HepG2 (cell line): ENCODE results near the gene CMTM2. TPM values are rescaled to one million over a fixed set of nuclear protein-coding genes. Genes with fewer than 3 reads are reported as not detected.

Experiments used
- ATAC-seq: fragments of 200-7000 bp; cut with Tn5 transposase; 3 replicates; pipeline ENCODE4 v1.9.1; 2020; ENCODE audit warnings: mild to moderate bottlenecking, moderate library complexity
- BruUV-seq: library from RNA; stranded (reverse); fragments of 400-500 nt; replicated peaks from 2 replicates; lab custom pipeline; 2021; lab: Mats Ljungman, UMichigan
- CTCF ChIA-PET: fragments of 300-600 bp; formaldehyde crosslinking; extraction: SDS; loops from one replicate; lab custom pipeline; 2021; ENCODE audit warnings: low total read pairs, inconsistent platforms, low intra/inter-chr PET ratio; lab: Yijun Ruan, JAX
- POLR2A ChIA-PET: fragments of 350-600 bp; sonication (Branson Sonifier 250); formaldehyde crosslinking; loops from one replicate; lab custom pipeline; 2020; ENCODE audit warnings: antibody characterized with exemption, inconsistent platforms; lab: Yijun Ruan, JAX
- DNase-seq: peaks from one replicate; pipeline ENCODE4 v3.0.0-alpha.2; 2015; ENCODE audit warnings: low spot score
- FAIRE-seq: peaks from 3 replicates; lab custom pipeline; 2011; peaks lifted over from hg19 to GRCh38; lab: Jason Lieb, UNC
- H2AFZ ChIP-seq: one replicate; pipeline ENCODE4 v1.6.1; 2011; ENCODE audit warnings: low read length, inconsistent platforms
- H3K27ac ChIP-seq: fragments of 300-600 bp; 3 replicates; pipeline ENCODE4 v1.8.0; 2011; ENCODE audit warnings: mixed run types, mild to moderate bottlenecking, mixed read lengths, low read length, inconsistent platforms; ENCODE audit not compliant: insufficient read depth; ENCODE audit errors: extremely low read length
- H3K27me3 ChIP-seq, 2 experiments: fragments of 200-600 bp in 1 of 2; 2 replicates in 1 of 2; 3 replicates in 1 of 2; pipeline versions ENCODE4 v1.6.0 to v1.8.0; 2011; ENCODE audit warnings: low read length in 2 of 2, mild to moderate bottlenecking in 2 of 2, moderate library complexity in 2 of 2, inconsistent platforms in 1 of 2; ENCODE audit not compliant: insufficient read depth in 2 of 2, control insufficient read depth in 1 of 2
- H3K36me3 ChIP-seq, 2 experiments: fragments of 200-600 bp in 1 of 2; replicated peaks in 1 of 2; 2 replicates in 1 of 2; 3 replicates in 1 of 2; pipeline versions ENCODE4 v1.5.1 to v1.8.0; 2011; ENCODE audit warnings: low read length in 2 of 2, inconsistent platforms in 1 of 2; ENCODE audit not compliant: insufficient read depth in 2 of 2, control insufficient read depth in 1 of 2
- H3K4me1 ChIP-seq: 2 replicates; pipeline ENCODE4 v1.5.1; 2012; ENCODE audit warnings: low read length, inconsistent platforms; ENCODE audit not compliant: insufficient read depth
- H3K4me2 ChIP-seq: 2 replicates; pipeline ENCODE4 v1.6.0; 2011; ENCODE audit warnings: low read depth, low read length, inconsistent platforms
- H3K4me3 ChIP-seq, 3 experiments: fragments of 200-600 bp in 1 of 3; sonication (generic), shearing (Covaris generic) in 1 of 3; replicated peaks in 1 of 3; 2 replicates each; pipeline ENCODE4 v1.5.1; 2011 to 2016; ENCODE audit warnings: low read length in 3 of 3, inconsistent platforms in 2 of 3, low read depth in 2 of 3, mild to moderate bottlenecking in 2 of 3, control low read depth in 1 of 3, mixed read lengths in 1 of 3; ENCODE audit not compliant: insufficient read depth in 1 of 3
- H3K79me2 ChIP-seq: one replicate; pipeline ENCODE4 v1.6.1; 2011; ENCODE audit warnings: low read length, inconsistent platforms; ENCODE audit not compliant: insufficient read depth
- H3K9ac ChIP-seq: 2 replicates; pipeline ENCODE4 v1.6.0; 2011; ENCODE audit warnings: mild to moderate bottlenecking, low read depth, low read length, inconsistent platforms; ENCODE audit not compliant: insufficient read depth
- H3K9me3 ChIP-seq: 2 replicates; pipeline ENCODE4 v1.5.1; 2012; ENCODE audit warnings: mild to moderate bottlenecking, low read length
- H4K20me1 ChIP-seq: 2 replicates; pipeline ENCODE4 v1.6.0; 2011; ENCODE audit warnings: inconsistent platforms, mild to moderate bottlenecking, low read length, moderate library complexity; ENCODE audit not compliant: insufficient read depth
- BORCS8-MEF2B ChIP-seq: sonication (generic); formaldehyde crosslinking; IDR thresholded peaks from 2 replicates; pipeline ENCODE4 v1.8.0; 2022; ENCODE audit warnings: mild to moderate bottlenecking, missing genetic modification reagents
- CBFB ChIP-seq: sonication (generic); formaldehyde crosslinking; IDR thresholded peaks from 2 replicates; pipeline ENCODE4 v1.4.0; 2020; ENCODE audit warnings: missing genetic modification reagents
- HNF4G ChIP-seq, 2 experiments: sonication (generic) in 1 of 2; formaldehyde crosslinking in 1 of 2; IDR thresholded peaks; 2 replicates each; pipeline versions ENCODE4 v1.4.0 to v1.6.1; 2011 to 2020; ENCODE audit warnings: borderline replicate concordance in 2 of 2, low read depth in 2 of 2, mild to moderate bottlenecking in 2 of 2, low read length in 1 of 2, missing genetic modification reagents in 1 of 2, moderate library complexity in 1 of 2
- JUND ChIP-seq: sonication (generic); formaldehyde crosslinking; IDR thresholded peaks from 2 replicates; pipeline ENCODE4 v1.8.0; 2022; ENCODE audit warnings: mild to moderate bottlenecking, missing genetic modification reagents
- MIER3 ChIP-seq: IDR thresholded peaks from 2 replicates; pipeline ENCODE4 v1.6.1; 2016; ENCODE audit warnings: missing compliant biosample characterization, borderline replicate concordance
- RXRB ChIP-seq: IDR thresholded peaks from 2 replicates; pipeline ENCODE4 v1.6.1; 2016; ENCODE audit warnings: borderline replicate concordance, missing genetic modification reagents, missing compliant biosample characterization
- SALL1 ChIP-seq: sonication (generic); formaldehyde crosslinking; IDR thresholded peaks from 2 replicates; pipeline ENCODE4 v1.8.0; 2022; ENCODE audit warnings: mild to moderate bottlenecking, missing genetic modification reagents
- SETDB1 ChIP-seq: sonication (generic); formaldehyde crosslinking; IDR thresholded peaks from 2 replicates; pipeline ENCODE4 v1.5.1; 2020; ENCODE audit warnings: missing genetic modification reagents, mild to moderate bottlenecking, borderline replicate concordance
- SP5 ChIP-seq: IDR thresholded peaks from 2 replicates; pipeline ENCODE4 v1.6.1; 2016; ENCODE audit warnings: low read depth, borderline replicate concordance
- TAF1 ChIP-seq: sonication (generic); formaldehyde crosslinking; IDR thresholded peaks from 2 replicates; pipeline ENCODE4 v1.4.0; 2020; ENCODE audit warnings: missing genetic modification reagents
- ZBTB21 ChIP-seq: sonication (generic); formaldehyde crosslinking; IDR thresholded peaks from 2 replicates; pipeline ENCODE4 v1.4.0; 2020; ENCODE audit warnings: missing genetic modification reagents
- ZNF34 ChIP-seq: sonication (generic); formaldehyde crosslinking; IDR thresholded peaks from 2 replicates; pipeline ENCODE4 v1.4.0; 2020; ENCODE audit warnings: mild to moderate bottlenecking, missing genetic modification reagents, borderline replicate concordance
- WGBS: methylation state at CpG from one replicate; pipeline ENCODE4 v1.1.6; 2017; ENCODE audit warnings: low lambda C conversion rate; 5-methylcytosine and 5-hydroxymethylcytosine counted together
- in situ Hi-C: cut with HindIII; loops from 2 replicates; pipeline ENCODE4 v1.10.0; 2017; ENCODE audit warnings: low pct_unique_long_range_greater_than_20kb; ENCODE audit not compliant: extremely low pct_ligation_motif_present
- intact Hi-C: fragments of 100-400 bp; cut with micrococcal nuclease; formaldehyde crosslinking; loops from one replicate; pipeline ENCODE4 v1.10.0; 2022; ENCODE audit not compliant: unreplicated experiment
- polyA plus RNA-seq, 8 experiments: library from polyadenylated mRNA; depleted of rRNA in 3 of 8; stranded (reverse) in 7 of 8; unstranded in 1 of 8; fragments of >200 nt; fragmentation: Illumina TruSeq in 4 of 8; extraction: Trizol in 4 of 8; gene quantifications; 2 replicates each; pipeline versions ENCODE4 v1.2.1 to v1.2.3, GENCODE V29; 2011 to 2016; ENCODE audit warnings: low read depth in 4 of 8, missing spikeins in 1 of 8, mixed read lengths in 1 of 8; ENCODE audit not compliant: insufficient read depth in 1 of 8
- total RNA-seq, 5 experiments: library from RNA; depleted of rRNA; stranded (reverse); fragments of >200 nt; fragmentation: Illumina TruSeq; extraction: Trizol; gene quantifications; 2 replicates each; pipeline ENCODE4 v1.2.3, GENCODE V29; 2016; ENCODE audit warnings: low read depth in 1 of 5
- TF ChIP-seq, protein P1 (sequence below): sonication (generic); formaldehyde crosslinking; IDR thresholded peaks from 2 replicates; pipeline ENCODE4 v1.4.0; 2020; ENCODE audit warnings: missing genetic modification reagents
- TF ChIP-seq, protein P2 (sequence below): sonication (generic); formaldehyde crosslinking; IDR thresholded peaks from 2 replicates; pipeline ENCODE4 v1.4.0; 2020; ENCODE audit warnings: missing genetic modification reagents
- TF ChIP-seq, protein P3 (sequence below): sonication (generic); formaldehyde crosslinking; IDR thresholded peaks from 2 replicates; pipeline ENCODE4 v1.4.0; 2020; ENCODE audit warnings: mild to moderate bottlenecking, missing genetic modification reagents
- TF ChIP-seq, protein P4 (sequence below): sonication (generic); formaldehyde crosslinking; IDR thresholded peaks from 2 replicates; pipeline ENCODE4 v1.9.0; 2021; ENCODE audit warnings: missing genetic modification reagents, mild to moderate bottlenecking, borderline replicate concordance

Gene CMTM2
- total and polyA plus RNA-seq, 2 of the 13 experiments (the other 11 are each of a cell fraction or from before 2014, with no cell fraction given): not detected

DNA sequence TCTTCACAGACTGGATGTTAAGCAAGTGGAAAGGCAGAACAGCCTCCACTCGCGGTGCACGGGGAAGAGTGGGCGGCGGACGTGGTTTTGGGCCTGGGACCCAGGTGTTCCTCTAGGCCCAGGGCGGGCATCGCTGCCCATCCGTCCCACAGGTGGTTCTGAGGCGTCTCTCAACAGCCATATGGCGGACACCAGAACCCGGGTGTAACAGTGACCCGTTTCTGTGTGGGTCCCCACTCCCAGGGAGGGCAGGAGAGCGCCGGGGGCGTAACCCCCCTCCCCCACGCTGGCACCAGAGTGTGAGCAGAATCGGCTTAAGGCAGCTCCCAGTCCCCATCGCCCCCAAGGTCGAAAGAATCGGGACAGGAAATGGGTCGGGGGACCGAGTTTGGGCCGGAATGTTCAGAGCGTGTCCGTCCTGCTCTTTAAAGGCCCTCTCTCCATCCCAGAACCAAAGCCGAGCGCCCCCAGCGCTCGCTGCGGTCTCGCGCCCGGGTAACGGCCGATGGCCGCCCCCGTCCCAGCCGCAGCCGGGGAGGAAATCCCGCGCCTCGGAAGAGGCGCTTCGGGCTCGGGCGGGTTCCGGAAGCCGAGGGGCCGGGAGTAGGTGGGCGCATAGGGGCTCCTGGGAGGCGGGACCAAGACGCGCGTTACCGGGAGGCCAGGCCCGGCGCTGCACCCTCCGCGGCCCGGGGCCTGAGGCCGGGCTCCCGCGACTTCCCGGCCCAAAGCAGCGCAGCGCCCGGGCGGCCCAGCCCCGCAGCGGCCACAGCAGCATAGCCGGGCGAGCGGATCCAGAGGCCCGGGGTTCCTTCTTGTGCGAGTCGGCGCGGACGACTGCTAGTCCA lies 29.8 kb upstream of the CMTM2 start, which contains the start of gene TK2:
TSS of gene TK2 (minus strand) at position 839 of the 848 bp plus-strand sequence. CDS start at position 778, 61 bp downstream.
- FAIRE-seq: no peak
- no peaks in the 10 kb centered on the region for H3K27me3 ChIP-seq
- DNase-seq: peak; percentile 37
- ChIA-PET POLR2A (interaction anchor here (0.8 to 3.3 kb wide), 7 partner anchors 9 to 141 kb away, joined by 3 to 23 read pairs (median 5); partner anchors contain the start of gene CMTM3), CTCF (interaction anchor here (1.3 kb wide), 1 partner anchor 71 kb away, joined by 5 read pairs; no protein-coding TSS in a partner anchor)
- H3K4me1 ChIP-seq: peaks cover 59% of the 10 kb centered on the region
- in situ Hi-C loops (no loop called here), intact Hi-C loops (no loop called here)
- H4K20me1 ChIP-seq: no peaks in the 10 kb centered on the region
- peaks cover 18% of the 10 kb centered on the region for H3K79me2 ChIP-seq
- WGBS: 28% methylated on average over 34 of the region's 80 CpGs
- peak within 1 kb of the TSS; percentile 95 for H3K9ac ChIP-seq
- H3K36me3 ChIP-seq: no peaks in the 10 kb centered on the region; a peak in 1 of 5 replicates
- peak within 1 kb of the TSS; percentile 87 for H3K27ac ChIP-seq
- H3K4me3 ChIP-seq: peak within 1 kb of the TSS; percentile 58 to 83 (median 79)
- BruUV-seq: TSS peak; percentile 64
- peak; percentile 61 for ATAC-seq
- no peak within 1 kb of the TSS for H2AFZ ChIP-seq
- no peaks in the 10 kb centered on the region for H3K9me3 ChIP-seq
- peak within 1 kb of the TSS; percentile 95 for H3K4me2 ChIP-seq
- TF ChIP-seq SP5 (CRISPR knock-in tag): peak; percentile 19; the same call in 1 of the 2 replicates
- TF ChIP-seq JUND (CRISPR knock-in tag): no peak
- TF ChIP-seq SETDB1 (CRISPR knock-in tag): no peak
- no peak; the same call in 1 of the 2 replicates for TF ChIP-seq BORCS8-MEF2B (CRISPR knock-in tag)
- no peak; the same call in 1 of the 2 replicates for TF ChIP-seq HNF4G (IDR thresholded peaks at IDR 0.05; ENCODE audit: borderline replicate concordance, low read depth, low read length)
- no peak for TF ChIP-seq HNF4G (CRISPR knock-in tag; IDR thresholded peaks at IDR 0.05; ENCODE audit: borderline replicate concordance, low read depth)
- TF ChIP-seq RXRB: peak; percentile 30; the same call in 1 of the 2 replicates
- TF ChIP-seq TAF1 (CRISPR knock-in tag): peak; percentile 81
- peak; percentile 70; the same call in 1 of the 2 replicates for TF ChIP-seq CBFB (CRISPR knock-in tag)
- TF ChIP-seq, protein P1, sequence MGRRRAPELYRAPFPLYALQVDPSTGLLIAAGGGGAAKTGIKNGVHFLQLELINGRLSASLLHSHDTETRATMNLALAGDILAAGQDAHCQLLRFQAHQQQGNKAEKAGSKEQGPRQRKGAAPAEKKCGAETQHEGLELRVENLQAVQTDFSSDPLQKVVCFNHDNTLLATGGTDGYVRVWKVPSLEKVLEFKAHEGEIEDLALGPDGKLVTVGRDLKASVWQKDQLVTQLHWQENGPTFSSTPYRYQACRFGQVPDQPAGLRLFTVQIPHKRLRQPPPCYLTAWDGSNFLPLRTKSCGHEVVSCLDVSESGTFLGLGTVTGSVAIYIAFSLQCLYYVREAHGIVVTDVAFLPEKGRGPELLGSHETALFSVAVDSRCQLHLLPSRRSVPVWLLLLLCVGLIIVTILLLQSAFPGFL (CRISPR knock-in tag): no peak
- TF ChIP-seq ZNF34: no peak
- TF ChIP-seq MIER3 (CRISPR knock-in tag): no peak; the same call in 1 of the 2 replicates
- TF ChIP-seq, protein P2, sequence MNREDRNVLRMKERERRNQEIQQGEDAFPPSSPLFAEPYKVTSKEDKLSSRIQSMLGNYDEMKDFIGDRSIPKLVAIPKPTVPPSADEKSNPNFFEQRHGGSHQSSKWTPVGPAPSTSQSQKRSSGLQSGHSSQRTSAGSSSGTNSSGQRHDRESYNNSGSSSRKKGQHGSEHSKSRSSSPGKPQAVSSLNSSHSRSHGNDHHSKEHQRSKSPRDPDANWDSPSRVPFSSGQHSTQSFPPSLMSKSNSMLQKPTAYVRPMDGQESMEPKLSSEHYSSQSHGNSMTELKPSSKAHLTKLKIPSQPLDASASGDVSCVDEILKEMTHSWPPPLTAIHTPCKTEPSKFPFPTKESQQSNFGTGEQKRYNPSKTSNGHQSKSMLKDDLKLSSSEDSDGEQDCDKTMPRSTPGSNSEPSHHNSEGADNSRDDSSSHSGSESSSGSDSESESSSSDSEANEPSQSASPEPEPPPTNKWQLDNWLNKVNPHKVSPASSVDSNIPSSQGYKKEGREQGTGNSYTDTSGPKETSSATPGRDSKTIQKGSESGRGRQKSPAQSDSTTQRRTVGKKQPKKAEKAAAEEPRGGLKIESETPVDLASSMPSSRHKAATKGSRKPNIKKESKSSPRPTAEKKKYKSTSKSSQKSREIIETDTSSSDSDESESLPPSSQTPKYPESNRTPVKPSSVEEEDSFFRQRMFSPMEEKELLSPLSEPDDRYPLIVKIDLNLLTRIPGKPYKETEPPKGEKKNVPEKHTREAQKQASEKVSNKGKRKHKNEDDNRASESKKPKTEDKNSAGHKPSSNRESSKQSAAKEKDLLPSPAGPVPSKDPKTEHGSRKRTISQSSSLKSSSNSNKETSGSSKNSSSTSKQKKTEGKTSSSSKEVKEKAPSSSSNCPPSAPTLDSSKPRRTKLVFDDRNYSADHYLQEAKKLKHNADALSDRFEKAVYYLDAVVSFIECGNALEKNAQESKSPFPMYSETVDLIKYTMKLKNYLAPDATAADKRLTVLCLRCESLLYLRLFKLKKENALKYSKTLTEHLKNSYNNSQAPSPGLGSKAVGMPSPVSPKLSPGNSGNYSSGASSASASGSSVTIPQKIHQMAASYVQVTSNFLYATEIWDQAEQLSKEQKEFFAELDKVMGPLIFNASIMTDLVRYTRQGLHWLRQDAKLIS (CRISPR knock-in tag): no peak; the same call in 1 of the 2 replicates
- TF ChIP-seq ZBTB21 (CRISPR knock-in tag): no peak
- TF ChIP-seq, protein P3, sequence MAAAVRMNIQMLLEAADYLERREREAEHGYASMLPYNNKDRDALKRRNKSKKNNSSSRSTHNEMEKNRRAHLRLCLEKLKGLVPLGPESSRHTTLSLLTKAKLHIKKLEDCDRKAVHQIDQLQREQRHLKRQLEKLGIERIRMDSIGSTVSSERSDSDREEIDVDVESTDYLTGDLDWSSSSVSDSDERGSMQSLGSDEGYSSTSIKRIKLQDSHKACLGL (CRISPR knock-in tag): peak; percentile 75; the same call in 1 of the 2 replicates
- TF ChIP-seq, protein P4, sequence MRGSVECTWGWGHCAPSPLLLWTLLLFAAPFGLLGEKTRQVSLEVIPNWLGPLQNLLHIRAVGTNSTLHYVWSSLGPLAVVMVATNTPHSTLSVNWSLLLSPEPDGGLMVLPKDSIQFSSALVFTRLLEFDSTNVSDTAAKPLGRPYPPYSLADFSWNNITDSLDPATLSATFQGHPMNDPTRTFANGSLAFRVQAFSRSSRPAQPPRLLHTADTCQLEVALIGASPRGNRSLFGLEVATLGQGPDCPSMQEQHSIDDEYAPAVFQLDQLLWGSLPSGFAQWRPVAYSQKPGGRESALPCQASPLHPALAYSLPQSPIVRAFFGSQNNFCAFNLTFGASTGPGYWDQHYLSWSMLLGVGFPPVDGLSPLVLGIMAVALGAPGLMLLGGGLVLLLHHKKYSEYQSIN (CRISPR knock-in tag): no peak
- no peak; the same call in 1 of the 2 replicates for TF ChIP-seq SALL1 (CRISPR knock-in tag)
